Vagina (tissue), 2 donors: ENCODE measurements around the gene NEK5. TPM values are rescaled to one million over a fixed set of nuclear protein-coding genes. Genes with fewer than 3 reads are reported as not detected.
A peak's percentile ranks its signal among the peaks of the same experiment; 100 is the strongest.

Source experiments
- DNase-seq, 2 donors: peaks; one replicate each; pipeline ENCODE4 v3.0.0-alpha.2; 2017; ENCODE audit errors: extremely low spot score in 2 of 2
- H3K27ac ChIP-seq: fragments of 200-600 bp; sonication (generic); one replicate; pipeline ENCODE4 v1.5.1; 2019
- H3K27me3 ChIP-seq: fragments of 200-600 bp; sonication (generic); one replicate; pipeline ENCODE4 v1.5.1; 2019
- H3K36me3 ChIP-seq, 2 donors: fragments of 200-600 bp; sonication (generic); one replicate each; pipeline ENCODE4 v1.5.1; 2017 to 2019
- H3K4me1 ChIP-seq: fragments of 200-600 bp; sonication (generic); one replicate; pipeline ENCODE4 v1.5.1; 2019
- H3K4me3 ChIP-seq, 2 donors: fragments of 200-600 bp; sonication (generic); 1 replicate in 1 of 2; 2 replicates in 1 of 2; pipeline ENCODE4 v1.5.1; 2016 to 2019
- H3K9me3 ChIP-seq: fragments of 200-600 bp; sonication (generic); one replicate; pipeline ENCODE4 v1.5.1; 2019
- CTCF ChIP-seq, 3 experiments: fragments of 450-650 bp in 2 of 3; fragments of 200-600 bp in 1 of 3; sonication (generic) in 1 of 3; IDR thresholded peaks; one replicate each; pipeline ENCODE4 v1.5.1; 2017 to 2019; ENCODE audit warnings: antibody characterized with exemption in 3 of 3, mild to moderate bottlenecking in 2 of 3, moderate library complexity in 2 of 3
- POLR2A ChIP-seq, 2 donors: fragments of 450-650 bp; IDR thresholded peaks; one replicate each; pipeline ENCODE4 v1.6.1; 2017; ENCODE audit warnings: antibody characterized with exemption in 2 of 2, mild to moderate bottlenecking in 2 of 2, moderate library complexity in 2 of 2
- POLR2AphosphoS5 ChIP-seq, 2 donors: sonication (generic); formaldehyde crosslinking; IDR thresholded peaks; one replicate each; pipeline ENCODE4 v1.9.0; 2017; ENCODE audit warnings: antibody characterized with exemption in 2 of 2, mild to moderate bottlenecking in 2 of 2, low read depth in 1 of 2; ENCODE audit not compliant: insufficient read depth in 1 of 2
- intact Hi-C: fragments of 100-400 bp; cut with DNase I; formaldehyde crosslinking; loops from one replicate; pipeline ENCODE4 v1.15.1; 2023
- total RNA-seq: library from RNA; depleted of rRNA; stranded (reverse); fragments of >200 nt; gene quantifications from one replicate; pipeline ENCODE4 v1.2.3, GENCODE V29; 2016

The NEK5 gene
- total RNA-seq, 1 donor from 2014 or later: 0.98 TPM

- intact Hi-C loops: no loop called here
- Histone ChIP-seq H3K36me3 (peaks cover 0 to 24% of the 10 kb centered on the region in 2 donors), H3K27ac (no peak within 1 kb of the TSS)
Measured at GRCh38 chr13:52024481-52024880, 104.4 kb downstream of the NEK5 start, which contains the start of gene UTP14C. Gene UTP14C (plus strand): TSS chr13:52024691. CDS start chr13:52028805, 4,114 bp downstream.

GRCh38 chr13:52022356-52022755 is 106.5 kb downstream of the NEK5 start:
- Histone ChIP-seq H3K27me3 (no peaks in the 10 kb centered on the region), H3K36me3 (peaks cover 0 to 22% of the 10 kb centered on the region in 2 donors), H3K4me3 (no peak overlapping the region), H3K4me1 (no peaks in the 10 kb centered on the region), H3K27ac (no peak overlapping the region), H3K9me3 (no peaks in the 10 kb centered on the region)
- intact Hi-C loops: no loop called here
- no peak for DNase-seq
- TF ChIP-seq POLR2AphosphoS5 (IDR thresholded peaks at IDR 0.05; ENCODE audit: insufficient read depth in 1 of 2, low read depth in 1 of 2) (no peak), POLR2A (IDR thresholded peaks at IDR 0.05) (no peak), CTCF (IDR thresholded peaks at IDR 0.05) (no peak)

More at GRCh38 chr13:52024481-52024880, 104.4 kb downstream of the NEK5 start, which contains the start of gene UTP14C:
- no peaks in the 10 kb centered on the region for H3K4me1 ChIP-seq
- H3K9me3 ChIP-seq: no peaks in the 10 kb centered on the region
- TF ChIP-seq CTCF (IDR thresholded peaks at IDR 0.05): no peak
- TF ChIP-seq POLR2A (IDR thresholded peaks at IDR 0.05): no peak
- TF ChIP-seq POLR2AphosphoS5 (IDR thresholded peaks at IDR 0.05; ENCODE audit: insufficient read depth in 1 of 2, low read depth in 1 of 2): no peak
- no peaks in the 10 kb centered on the region for H3K27me3 ChIP-seq
- no peak within 1 kb of the TSS for H3K4me3 ChIP-seq
- DNase-seq: no peak

DNA sequence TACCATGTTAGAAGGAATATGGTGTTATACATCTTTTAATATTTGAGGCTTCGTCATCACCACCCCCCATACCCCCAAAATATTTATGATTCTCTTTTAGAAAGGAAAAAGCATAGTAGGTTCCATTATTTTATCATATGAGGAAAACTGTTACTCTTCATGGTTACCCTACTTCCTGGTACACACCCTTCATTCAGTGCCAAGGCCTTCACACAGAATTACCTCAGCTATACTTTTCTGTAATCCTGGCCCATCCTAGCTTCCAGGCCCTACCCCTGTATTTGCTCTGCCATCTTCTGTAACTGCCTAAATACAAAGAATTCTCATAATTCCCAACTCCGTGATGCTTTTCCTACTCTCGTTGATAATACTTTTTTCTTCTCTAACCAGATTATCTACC is 108.7 kb downstream of the NEK5 start:
- no peaks in the 10 kb centered on the region for H3K9me3 ChIP-seq
- H3K27me3 ChIP-seq: no peaks in the 10 kb centered on the region
- intact Hi-C loops: no loop called here
- peaks cover 0 to 18% of the 10 kb centered on the region in 2 donors for H3K36me3 ChIP-seq
- TF ChIP-seq CTCF (IDR thresholded peaks at IDR 0.05): no peak
- no peak for TF ChIP-seq POLR2A (IDR thresholded peaks at IDR 0.05)
- no peak for TF ChIP-seq POLR2AphosphoS5 (IDR thresholded peaks at IDR 0.05; ENCODE audit: insufficient read depth in 1 of 2, low read depth in 1 of 2)
- H3K27ac ChIP-seq: no peak overlapping the region
- H3K4me1 ChIP-seq: no peaks in the 10 kb centered on the region
- no peak for DNase-seq
- no peak overlapping the region for H3K4me3 ChIP-seq

GRCh38 chr13:52016296-52016695 is 112.6 kb downstream of the NEK5 start:
- TF ChIP-seq POLR2A (IDR thresholded peaks at IDR 0.05) (no peak), CTCF (IDR thresholded peaks at IDR 0.05) (no peak), POLR2AphosphoS5 (IDR thresholded peaks at IDR 0.05; ENCODE audit: insufficient read depth in 1 of 2, low read depth in 1 of 2) (no peak)
- Histone ChIP-seq H3K4me1 (peaks cover 19% of the 10 kb centered on the region), H3K27ac (no peak overlapping the region), H3K27me3 (no peaks in the 10 kb centered on the region), H3K9me3 (no peaks in the 10 kb centered on the region), H3K4me3 (no peak overlapping the region), H3K36me3 (peaks cover 0 to 15% of the 10 kb centered on the region in 2 donors)
- intact Hi-C loops: no loop called here
- no peak for DNase-seq

GRCh38 chr13:52012512-52012836 is 116.4 kb downstream of the NEK5 start:
- intact Hi-C loops: no loop called here
- H3K4me1 ChIP-seq: peaks cover 19% of the 10 kb centered on the region
- no peak for TF ChIP-seq POLR2A (IDR thresholded peaks at IDR 0.05)
- no peak for TF ChIP-seq CTCF (IDR thresholded peaks at IDR 0.05)
- TF ChIP-seq POLR2AphosphoS5 (IDR thresholded peaks at IDR 0.05; ENCODE audit: insufficient read depth in 1 of 2, low read depth in 1 of 2): no peak
- peak overlapping the region; percentile 73 to 78 for H3K4me3 ChIP-seq
- peak overlapping the region; percentile 68 for H3K27ac ChIP-seq
- H3K36me3 ChIP-seq: no peaks in the 10 kb centered on the region
- no peak for DNase-seq
- H3K9me3 ChIP-seq: no peaks in the 10 kb centered on the region
- H3K27me3 ChIP-seq: no peaks in the 10 kb centered on the region
